Neural cell (in vitro differentiated cells): Measurements from ENCODE around the gene EHD4. TPM values are rescaled to one million over a fixed set of nuclear protein-coding genes. Genes with fewer than 3 reads are reported as not detected.

Experiments used
- H2AFZ ChIP-seq: fragments of 200-600, 300-800 bp; sonication (generic), shearing (Covaris generic); 2 replicates; pipeline ENCODE4 v1.6.0; 2014; ENCODE audit warnings: low read depth, mild to moderate bottlenecking, antibody characterized with exemption, low read length, moderate library complexity
- H3F3A ChIP-seq: fragments of 200-600 bp; shearing (Covaris generic); 2 replicates; pipeline ENCODE4 v1.6.1; 2016; ENCODE audit warnings: mild to moderate bottlenecking, moderate library complexity, mixed read lengths, antibody characterized with exemption, low read length; ENCODE audit not compliant: insufficient read depth, poor library complexity, severe bottlenecking
- H3K27ac ChIP-seq: fragments of 200-600, 300-800 bp; sonication (generic), shearing (Covaris generic); 2 replicates; pipeline ENCODE4 v1.5.1; 2014; ENCODE audit warnings: mild to moderate bottlenecking, low read length, moderate library complexity
- H3K27me3 ChIP-seq: fragments of 300-800, 200-600 bp; sonication (generic), shearing (Covaris generic); 2 replicates; pipeline ENCODE4 v1.6.0; 2014; ENCODE audit warnings: mild to moderate bottlenecking, low read depth, low read length, moderate library complexity; ENCODE audit not compliant: insufficient read depth
- H3K36me3 ChIP-seq: fragments of 300-800, 200-600 bp; sonication (generic), shearing (Covaris generic); 2 replicates; pipeline ENCODE4 v1.5.1; 2014; ENCODE audit warnings: mild to moderate bottlenecking, antibody characterized with exemption, low read length, moderate library complexity; ENCODE audit not compliant: insufficient read depth
- H3K4me2 ChIP-seq: fragments of 300-800, 200-600 bp; sonication (generic), shearing (Covaris generic); 2 replicates; pipeline ENCODE4 v1.6.0; 2014; ENCODE audit warnings: mild to moderate bottlenecking, low read length
- H3K4me3 ChIP-seq: fragments of 300-800, 200-600 bp; sonication (generic), shearing (Covaris generic); 2 replicates; pipeline ENCODE4 v1.5.1; 2014; ENCODE audit warnings: mild to moderate bottlenecking, low read length, moderate library complexity
- H3K79me2 ChIP-seq: fragments of 200-600 bp; shearing (Covaris generic); replicated peaks from 2 replicates; pipeline ENCODE4 v1.6.0; 2014; ENCODE audit warnings: mild to moderate bottlenecking, low read length, moderate library complexity; ENCODE audit not compliant: insufficient read depth
- H3K9ac ChIP-seq: fragments of 300-800, 200-600 bp; sonication (generic), shearing (Covaris generic); 2 replicates; pipeline ENCODE4 v1.6.1; 2016; ENCODE audit warnings: mild to moderate bottlenecking, low read length, mixed read lengths
- H3K9me2 ChIP-seq: fragments of 200-600 bp; shearing (Covaris generic); 2 replicates; pipeline ENCODE4 v1.6.1; 2016; ENCODE audit warnings: mild to moderate bottlenecking, low read length, mixed read lengths; ENCODE audit not compliant: insufficient read depth
- H3K9me3 ChIP-seq: fragments of 200-600, 300-800 bp; sonication (generic), shearing (Covaris generic); 2 replicates; pipeline ENCODE4 v1.6.1; 2016; ENCODE audit warnings: mild to moderate bottlenecking, mixed run types, low read length, moderate library complexity, mixed read lengths
- H4K20me1 ChIP-seq: fragments of 200-600 bp; shearing (Covaris generic); 2 replicates; pipeline ENCODE4 v1.6.1; 2016; ENCODE audit warnings: mild to moderate bottlenecking, mixed run types; ENCODE audit not compliant: insufficient read depth
- CTCF ChIP-seq: fragments of 450-650 bp; IDR thresholded peaks from 2 replicates; pipeline ENCODE4 v1.5.1; 2014; ENCODE audit warnings: antibody characterized with exemption, mild to moderate bottlenecking, moderate library complexity; ENCODE audit not compliant: poor library complexity, severe bottlenecking
- EP300 ChIP-seq: fragments of 450-650 bp; conservative IDR thresholded peaks from 2 replicates; pipeline ENCODE4 v1.6.1; 2014; ENCODE audit warnings: antibody characterized with exemption, mild to moderate bottlenecking, moderate library complexity; ENCODE audit not compliant: poor library complexity, severe bottlenecking
- EZH2 ChIP-seq: fragments of 200-600, 300-800 bp; shearing (Covaris generic), sonication (generic); IDR thresholded peaks from 2 replicates; pipeline ENCODE4 v1.6.1; 2014; ENCODE audit warnings: antibody characterized with exemption, low read length, borderline replicate concordance, mild to moderate bottlenecking; ENCODE audit not compliant: insufficient read depth, poor library complexity, severe bottlenecking
- MXI1 ChIP-seq: fragments of 450-650 bp; conservative IDR thresholded peaks from 2 replicates; pipeline ENCODE4 v1.6.1; 2014; ENCODE audit warnings: antibody characterized with exemption, mild to moderate bottlenecking; ENCODE audit not compliant: poor library complexity, severe bottlenecking
- POLR2AphosphoS5 ChIP-seq: IDR thresholded peaks from 2 replicates; pipeline ENCODE4 v1.6.1; 2012
- RAD21 ChIP-seq: fragments of 450-650 bp; conservative IDR thresholded peaks from 2 replicates; pipeline ENCODE4 v1.6.1; 2014; ENCODE audit warnings: antibody characterized with exemption, mild to moderate bottlenecking, moderate library complexity
- REST ChIP-seq: IDR thresholded peaks from 2 replicates; pipeline ENCODE4 v1.6.1; 2012; ENCODE audit warnings: borderline replicate concordance
- SMC3 ChIP-seq: fragments of 450-650 bp; conservative IDR thresholded peaks from 2 replicates; pipeline ENCODE4 v1.6.1; 2014; ENCODE audit warnings: antibody characterized with exemption, mild to moderate bottlenecking, moderate library complexity; ENCODE audit not compliant: poor library complexity
- TAF1 ChIP-seq: IDR thresholded peaks from 2 replicates; pipeline ENCODE4 v1.6.1; 2012; ENCODE audit warnings: low read depth
- polyA plus RNA-seq: library from polyadenylated mRNA; depleted of rRNA; stranded (reverse); fragments of >200 nt; gene quantifications from 2 replicates; pipeline ENCODE4 v1.2.3, GENCODE V29; 2014

EHD4 gene
- polyA plus RNA-seq, 1 donor from 2014 or later: 0.09 TPM

- Histone ChIP-seq H3K79me2 (no peaks in the 10 kb centered on the region), H3K27me3 (no peaks in the 10 kb centered on the region), H3K4me2 (no peak overlapping the region), H2AFZ (no peak overlapping the region), H4K20me1 (no peaks in the 10 kb centered on the region), H3K27ac (no peak overlapping the region), H3K9me2 (no peaks in the 10 kb centered on the region), H3K9me3 (no peaks in the 10 kb centered on the region), H3K4me3 (no peak overlapping the region), H3K36me3 (no peaks in the 10 kb centered on the region), H3F3A (no peaks in the 10 kb centered on the region), H3K9ac (no peak overlapping the region)
- no peak for TF ChIP-seq POLR2AphosphoS5
- TF ChIP-seq MXI1: no peak
Measured at GRCh38 chr15:41913256-41913655, 59.1 kb downstream of the EHD4 start.

- Histone ChIP-seq H2AFZ (no peak overlapping the region), H3K9me3 (no peaks in the 10 kb centered on the region), H3K9ac (no peak overlapping the region), H4K20me1 (no peaks in the 10 kb centered on the region), H3K36me3 (no peaks in the 10 kb centered on the region), H3K27me3 (no peaks in the 10 kb centered on the region), H3K79me2 (no peaks in the 10 kb centered on the region), H3K4me2 (no peak overlapping the region), H3K9me2 (no peaks in the 10 kb centered on the region), H3F3A (no peaks in the 10 kb centered on the region), H3K4me3 (no peak overlapping the region), H3K27ac (no peak overlapping the region)
- TF ChIP-seq EZH2 (no peak), EP300 (no peak), REST (no peak), MXI1 (no peak)
Measured at GRCh38 chr15:41911691-41912345, 60.5 kb downstream of the EHD4 start.

GRCh38 chr15:41908736-41909461 lies 63.5 kb downstream of the EHD4 start:
- Histone ChIP-seq H3F3A (no peaks in the 10 kb centered on the region), H3K36me3 (no peaks in the 10 kb centered on the region), H2AFZ (no peak overlapping the region), H3K9me2 (no peaks in the 10 kb centered on the region), H3K4me3 (no peak overlapping the region), H4K20me1 (no peaks in the 10 kb centered on the region), H3K9me3 (no peaks in the 10 kb centered on the region), H3K9ac (no peak overlapping the region), H3K4me2 (no peak overlapping the region), H3K79me2 (no peaks in the 10 kb centered on the region), H3K27me3 (no peaks in the 10 kb centered on the region), H3K27ac (no peak overlapping the region)
- TF ChIP-seq TAF1 (no peak), POLR2AphosphoS5 (no peak), EP300 (no peak), MXI1 (no peak), EZH2 (no peak), CTCF (no peak), RAD21 (no peak), SMC3 (no peak), REST (no peak)
